GM18909 (cell line): ENCODE results near the gene TBR1.

Experiments
- ATAC-seq: cut with Tn5 transposase; IDR thresholded peaks from one replicate; pipeline ENCODE4 v1.9.1; 2021; ENCODE audit warnings: mild to moderate bottlenecking; ENCODE audit not compliant: unreplicated experiment, poor library complexity

Gene TBR1

GRCh38 chr2:161426922-161427663 is 11.0 kb downstream of the TBR1 start:
- no peak for ATAC-seq

GRCh38 chr2:161427664-161428587 is 11.8 kb downstream of the TBR1 start:
- ATAC-seq, result no peak

GRCh38 chr2:161430386-161430785 is 14.3 kb downstream of the TBR1 start:
- ATAC-seq, result no peak

GRCh38 chr2:161432107-161432506 is 16.0 kb downstream of the TBR1 start:
- ATAC-seq, result no peak

GRCh38 chr2:161434118-161434517 is 18.0 kb downstream of the TBR1 start:
- ATAC-seq, result no peak

- ATAC-seq, result no peak
Observed at GRCh38 chr2:161436411-161436810, 20.3 kb downstream of the TBR1 start.

GRCh38 chr2:161438598-161438997 is 22.5 kb downstream of the TBR1 start:
- no peak for ATAC-seq

GRCh38 chr2:161445097-161445496 is 29.0 kb downstream of the TBR1 start:
- no peak for ATAC-seq

GRCh38 chr2:161448431-161448830 is 32.3 kb downstream of the TBR1 start:
- ATAC-seq, result no peak

GRCh38 chr2:161471631-161472030 is 55.5 kb downstream of the TBR1 start:
- no peak for ATAC-seq

- no peak for ATAC-seq
Observed at GRCh38 chr2:161474920-161475319, 58.8 kb downstream of the TBR1 start.
